Bronchial epithelial cell (primary cell): ENCODE measurements around the gene NOXA1. TPM values are rescaled to one million over a fixed set of nuclear protein-coding genes. Genes with fewer than 3 reads are reported as not detected.

Experiments
- DNase-seq: peaks from one replicate; pipeline ENCODE4 v3.0.0-alpha.2; 2010; ENCODE audit warnings: low read depth
- FAIRE-seq: peaks from 2 replicates; lab custom pipeline; 2011; peaks lifted over from hg19 to GRCh38; lab: Jason Lieb, UNC
- H3K27me3 ChIP-seq: 2 replicates; pipeline ENCODE4 v1.5.1; 2011; ENCODE audit warnings: low read length; ENCODE audit not compliant: control insufficient read depth, insufficient read depth
- H3K36me3 ChIP-seq: 2 replicates; pipeline ENCODE4 v1.5.1; 2011; ENCODE audit warnings: low read length; ENCODE audit not compliant: control insufficient read depth, insufficient read depth
- H3K4me3 ChIP-seq: 2 replicates; pipeline ENCODE4 v1.5.1; 2011; ENCODE audit warnings: mild to moderate bottlenecking, low read depth, low read length, control low read depth
- CTCF ChIP-seq: IDR thresholded peaks from 2 replicates; pipeline ENCODE4 v1.5.1; 2011; ENCODE audit warnings: mild to moderate bottlenecking, moderate library complexity, low read length, control low read depth, inconsistent platforms; ENCODE audit not compliant: insufficient read depth, severe bottlenecking
- total RNA-seq: library from RNA; depleted of rRNA; stranded (reverse); fragments of >200 nt; gene quantifications from 2 replicates; pipeline ENCODE4 v1.2.1, GENCODE V29; 2014

NOXA1 gene
- total RNA-seq, 1 donor from 2014 or later = 0.53 TPM

GRCh38 chr9:137435980-137436760 is 13.0 kb downstream of the NOXA1 start:
- FAIRE-seq (no peak), DNase-seq (peak; percentile 68)
- Histone ChIP-seq H3K27me3 (no peaks in the 10 kb centered on the region), H3K36me3 (no peaks in the 10 kb centered on the region), H3K4me3 (no peak overlapping the region)
- TF ChIP-seq CTCF = no peak

GRCh38 chr9:137436761-137437600 is 13.8 kb downstream of the NOXA1 start:
- H3K36me3 ChIP-seq = no peaks in the 10 kb centered on the region
- no peak for DNase-seq
- no peak for TF ChIP-seq CTCF
- no peak overlapping the region for H3K4me3 ChIP-seq
- FAIRE-seq = no peak
- H3K27me3 ChIP-seq = no peaks in the 10 kb centered on the region

- H3K27me3 ChIP-seq = no peaks in the 10 kb centered on the region
- no peak for TF ChIP-seq CTCF
- no peak overlapping the region for H3K4me3 ChIP-seq
- FAIRE-seq = no peak
- H3K36me3 ChIP-seq = no peaks in the 10 kb centered on the region
- DNase-seq = no peak
Measured at GRCh38 chr9:137437691-137438590, 14.7 kb downstream of the NOXA1 start.

- no peaks in the 10 kb centered on the region for H3K27me3 ChIP-seq
- DNase-seq (no peak), FAIRE-seq (no peak)
- no peak overlapping the region for H3K4me3 ChIP-seq
- TF ChIP-seq CTCF = no peak
- H3K36me3 ChIP-seq = no peaks in the 10 kb centered on the region
Measured at GRCh38 chr9:137438591-137439157, 15.5 kb downstream of the NOXA1 start.

GRCh38 chr9:137439158-137439714 is 16.0 kb downstream of the NOXA1 start:
- Histone ChIP-seq H3K4me3 (no peak overlapping the region), H3K27me3 (no peaks in the 10 kb centered on the region), H3K36me3 (no peaks in the 10 kb centered on the region)
- FAIRE-seq = no peak
- no peak for TF ChIP-seq CTCF
- DNase-seq = no peak
